Smooth muscle cell (in vitro differentiated cells): Measurements from ENCODE around the gene TMCC1. TPM values are rescaled to one million over a fixed set of nuclear protein-coding genes. Genes with fewer than 3 reads are reported as not detected.

ENCODE experiments used
- DNase-seq: peaks from one replicate; lab custom pipeline; 2025; ENCODE audit not compliant: unreplicated experiment; lab: John Stamatoyannopoulos, UW
- H2AFZ ChIP-seq: fragments of 200-600 bp; sonication (generic); 2 replicates; pipeline ENCODE4 v1.6.0; 2016; ENCODE audit warnings: antibody characterized with exemption, low read depth, mild to moderate bottlenecking
- H3F3A ChIP-seq: fragments of 200-600 bp; sonication (generic); 2 replicates; pipeline ENCODE4 v1.6.0; 2017; ENCODE audit warnings: antibody characterized with exemption, low read depth
- H3K27ac ChIP-seq: fragments of 200-600 bp; sonication (generic); 2 replicates; pipeline ENCODE4 v1.5.1; 2016; ENCODE audit warnings: low read depth, mild to moderate bottlenecking
- H3K27me3 ChIP-seq: fragments of 200-600 bp; sonication (generic); 2 replicates; pipeline ENCODE4 v1.6.1; 2016; ENCODE audit warnings: low read depth, mild to moderate bottlenecking
- H3K36me3 ChIP-seq: fragments of 200-600 bp; sonication (generic); 2 replicates; pipeline ENCODE4 v1.5.1; 2016; ENCODE audit warnings: low read depth
- H3K4me1 ChIP-seq: fragments of 200-600 bp; sonication (generic); 2 replicates; pipeline ENCODE4 v1.5.1; 2016; ENCODE audit warnings: low read depth
- H3K4me2 ChIP-seq: fragments of 200-600 bp; sonication (generic); 2 replicates; pipeline ENCODE4 v1.6.0; 2016; ENCODE audit warnings: mild to moderate bottlenecking
- H3K4me3 ChIP-seq: fragments of 200-600 bp; sonication (generic); 2 replicates; pipeline ENCODE4 v1.5.1; 2016; ENCODE audit warnings: mild to moderate bottlenecking
- H3K79me2 ChIP-seq: fragments of 200-600 bp; sonication (generic); 2 replicates; pipeline ENCODE4 v1.6.0; 2016; ENCODE audit warnings: low read depth, mild to moderate bottlenecking
- H3K9ac ChIP-seq: fragments of 200-600 bp; sonication (generic); 2 replicates; pipeline ENCODE4 v1.6.0; 2016; ENCODE audit warnings: low read depth
- H3K9me3 ChIP-seq: fragments of 200-600 bp; sonication (generic); replicated peaks from 2 replicates; pipeline ENCODE4 v1.5.1; 2016; ENCODE audit warnings: low read depth
- H4K20me1 ChIP-seq: fragments of 200-600 bp; sonication (generic); 2 replicates; pipeline ENCODE4 v1.6.0; 2016; ENCODE audit warnings: low read depth
- WGBS: methylation state at CpG from one replicate; pipeline ENCODE4 v1.1.7; 2016; ENCODE audit warnings: low lambda C conversion rate; 5-methylcytosine and 5-hydroxymethylcytosine counted together
- polyA plus RNA-seq: library from polyadenylated mRNA; unstranded; fragments of >200 nt; fragmentation: Nextera tagmentation; extraction: Ambion mirVana; gene quantifications from 2 replicates; pipeline ENCODE4 v1.2.1, GENCODE V29; 2016
- total RNA-seq: library from RNA; depleted of rRNA; stranded (reverse); fragments of >200 nt; gene quantifications from 2 replicates; pipeline ENCODE4 v1.2.3, GENCODE V29; 2014
- TF ChIP-seq, protein P1 (sequence below): fragments of 200-600 bp; sonication (generic); IDR thresholded peaks from 2 replicates; pipeline ENCODE4 v1.5.1; 2017; ENCODE audit warnings: borderline replicate concordance, mild to moderate bottlenecking, antibody characterized with exemption; ENCODE audit not compliant: insufficient read depth, poor library complexity, severe bottlenecking

TMCC1 gene
- total and polyA plus RNA-seq, 2 experiments from 2014 or later = 5.3 to 17.8 TPM

GRCh38 chr3:129656659-129657247 is 236.8 kb downstream of the TMCC1 start:
- H3K27ac ChIP-seq = peak overlapping the region; percentile 17
- H3K4me2 ChIP-seq = no peak overlapping the region
- peaks cover 13% of the 10 kb centered on the region for H3K4me1 ChIP-seq
- H3K36me3 ChIP-seq = no peaks in the 10 kb centered on the region
- H3K27me3 ChIP-seq = no peaks in the 10 kb centered on the region
- no peak overlapping the region for H2AFZ ChIP-seq
- H3F3A ChIP-seq = no peaks in the 10 kb centered on the region
- DNase-seq = no peak
- H3K9ac ChIP-seq = no peak overlapping the region
- no peaks in the 10 kb centered on the region for H3K9me3 ChIP-seq
- WGBS = 83% methylated on average over 5 of the region's 5 CpGs
- no peak overlapping the region for H3K4me3 ChIP-seq
- H4K20me1 ChIP-seq = no peaks in the 10 kb centered on the region
- peaks cover 28% of the 10 kb centered on the region for H3K79me2 ChIP-seq
- TF ChIP-seq, protein P1, sequence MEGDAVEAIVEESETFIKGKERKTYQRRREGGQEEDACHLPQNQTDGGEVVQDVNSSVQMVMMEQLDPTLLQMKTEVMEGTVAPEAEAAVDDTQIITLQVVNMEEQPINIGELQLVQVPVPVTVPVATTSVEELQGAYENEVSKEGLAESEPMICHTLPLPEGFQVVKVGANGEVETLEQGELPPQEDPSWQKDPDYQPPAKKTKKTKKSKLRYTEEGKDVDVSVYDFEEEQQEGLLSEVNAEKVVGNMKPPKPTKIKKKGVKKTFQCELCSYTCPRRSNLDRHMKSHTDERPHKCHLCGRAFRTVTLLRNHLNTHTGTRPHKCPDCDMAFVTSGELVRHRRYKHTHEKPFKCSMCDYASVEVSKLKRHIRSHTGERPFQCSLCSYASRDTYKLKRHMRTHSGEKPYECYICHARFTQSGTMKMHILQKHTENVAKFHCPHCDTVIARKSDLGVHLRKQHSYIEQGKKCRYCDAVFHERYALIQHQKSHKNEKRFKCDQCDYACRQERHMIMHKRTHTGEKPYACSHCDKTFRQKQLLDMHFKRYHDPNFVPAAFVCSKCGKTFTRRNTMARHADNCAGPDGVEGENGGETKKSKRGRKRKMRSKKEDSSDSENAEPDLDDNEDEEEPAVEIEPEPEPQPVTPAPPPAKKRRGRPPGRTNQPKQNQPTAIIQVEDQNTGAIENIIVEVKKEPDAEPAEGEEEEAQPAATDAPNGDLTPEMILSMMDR = no peak

DNA sequence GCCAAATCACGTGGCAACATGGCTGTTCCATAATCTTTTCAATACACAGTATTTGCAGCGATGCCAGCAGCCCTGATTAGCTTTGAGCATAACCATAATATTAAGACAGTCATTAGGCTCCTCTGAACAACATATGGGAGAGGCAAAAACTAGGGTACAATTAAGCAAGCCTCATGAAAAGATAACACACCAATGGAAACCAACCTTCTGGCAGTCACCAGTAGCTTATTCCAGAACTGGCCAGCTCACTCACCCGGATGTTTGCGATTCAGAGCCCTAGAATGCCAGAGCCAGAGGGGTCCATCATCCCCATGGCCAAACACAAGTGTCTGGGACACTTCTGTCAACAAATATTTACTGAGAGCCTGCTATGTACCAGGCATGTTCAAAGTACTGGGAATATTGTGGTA is 238.2 kb downstream of the TMCC1 start:
- Histone ChIP-seq H2AFZ (no peak overlapping the region), H3K27ac (peak overlapping the region; percentile 65), H4K20me1 (no peaks in the 10 kb centered on the region), H3K79me2 (peaks cover 15% of the 10 kb centered on the region), H3K27me3 (no peaks in the 10 kb centered on the region), H3K4me2 (no peak overlapping the region), H3K9me3 (no peaks in the 10 kb centered on the region), H3F3A (peaks cover 11% of the 10 kb centered on the region), H3K36me3 (no peaks in the 10 kb centered on the region), H3K9ac (no peak overlapping the region), H3K4me1 (peaks cover 28% of the 10 kb centered on the region), H3K4me3 (no peak overlapping the region)
- WGBS = 94% methylated on average over 4 of the region's 4 CpGs
- DNase-seq = no peak
- TF ChIP-seq, protein P1 = no peak

DNA sequence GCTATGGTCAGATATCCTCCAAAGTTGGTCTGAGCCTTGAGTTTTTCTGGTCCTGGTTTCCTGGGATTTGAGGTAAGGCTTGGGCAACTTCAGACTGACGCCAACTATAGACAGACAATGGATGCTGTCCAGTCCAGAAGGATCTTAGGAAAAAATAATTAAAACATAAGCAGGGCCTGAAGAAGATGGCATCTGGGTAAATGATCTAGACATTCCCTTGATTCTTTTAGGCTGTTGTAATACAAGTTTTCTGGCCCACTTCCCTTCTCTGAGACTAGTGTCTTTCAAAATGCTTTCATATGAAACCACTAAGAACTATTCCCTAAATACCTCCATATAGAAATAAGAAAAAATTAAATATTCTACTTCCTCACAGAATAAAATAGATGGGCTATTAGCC is 239.4 kb downstream of the TMCC1 start:
- TF ChIP-seq, protein P1 = no peak
- H2AFZ ChIP-seq = no peak overlapping the region
- no peaks in the 10 kb centered on the region for H3K36me3 ChIP-seq
- peak overlapping the region; percentile 33 for H3K4me2 ChIP-seq
- H3K79me2 ChIP-seq = peaks cover 13% of the 10 kb centered on the region
- H3K27me3 ChIP-seq = no peaks in the 10 kb centered on the region
- peaks cover 11% of the 10 kb centered on the region for H3F3A ChIP-seq
- H3K9me3 ChIP-seq = no peaks in the 10 kb centered on the region
- peaks cover 34% of the 10 kb centered on the region for H3K4me1 ChIP-seq
- no peak for DNase-seq
- H3K27ac ChIP-seq = peak overlapping the region; percentile 65
- no peak overlapping the region for H3K4me3 ChIP-seq
- 44% methylated on average over 1 of the region's 1 CpG for WGBS
- no peaks in the 10 kb centered on the region for H4K20me1 ChIP-seq
- H3K9ac ChIP-seq = no peak overlapping the region

GRCh38 chr3:129653019-129653418 is 240.5 kb downstream of the TMCC1 start:
- Histone ChIP-seq H3K79me2 (peaks cover 13% of the 10 kb centered on the region), H3K27ac (peak overlapping the region; percentile 80), H3K27me3 (no peaks in the 10 kb centered on the region), H3K4me3 (no peak overlapping the region), H3F3A (peaks cover 11% of the 10 kb centered on the region), H3K4me2 (no peak overlapping the region), H4K20me1 (no peaks in the 10 kb centered on the region), H2AFZ (no peak overlapping the region), H3K9me3 (no peaks in the 10 kb centered on the region), H3K9ac (no peak overlapping the region), H3K4me1 (peaks cover 34% of the 10 kb centered on the region), H3K36me3 (no peaks in the 10 kb centered on the region)
- 97% methylated on average over 1 of the region's 1 CpG for WGBS
- TF ChIP-seq, protein P1 = no peak
- no peak for DNase-seq
